CD4-positive, alpha-beta memory T cell (primary cell): ENCODE measurements around the gene PRDM15. TPM values are rescaled to one million over a fixed set of nuclear protein-coding genes. Genes with fewer than 3 reads are reported as not detected.
A peak's percentile ranks its signal among the peaks of the same experiment; 100 is the strongest.

ENCODE experiments used
- CTCF ChIA-PET: fragments of 350-600 bp; sonication (Branson Sonifier 250); formaldehyde crosslinking; loops from one replicate; lab custom pipeline; 2021; ENCODE audit warnings: inconsistent platforms; ENCODE audit not compliant: partially characterized antibody; lab: Charles Lee
- POLR2A ChIA-PET: fragments of 350-600 bp; sonication (Branson Sonifier 250); formaldehyde crosslinking; loops from one replicate; lab custom pipeline; 2021; ENCODE audit not compliant: partially characterized antibody; lab: Charles Lee
- DNase-seq, 5 donors: peaks; one replicate each; pipeline versions ENCODE4 v3.0.0 to v3.0.0-alpha.2; 2020 to 2022; ENCODE audit warnings: mixed read lengths in 1 of 5
- H3K27ac ChIP-seq: one replicate; pipeline ENCODE4 v1.7.0; 2013; ENCODE audit warnings: low read depth, low read length
- H3K27me3 ChIP-seq: 2 replicates; pipeline ENCODE4 v1.7.0; 2013; ENCODE audit warnings: mild to moderate bottlenecking, low read length, moderate library complexity; ENCODE audit not compliant: insufficient read depth
- H3K36me3 ChIP-seq: 2 replicates; pipeline ENCODE4 v1.7.0; 2013; ENCODE audit warnings: mild to moderate bottlenecking, low read length, moderate library complexity; ENCODE audit not compliant: insufficient read depth
- H3K4me1 ChIP-seq: 2 replicates; pipeline ENCODE4 v1.7.0; 2013; ENCODE audit warnings: mild to moderate bottlenecking, low read length, moderate library complexity; ENCODE audit not compliant: insufficient read depth
- H3K4me3 ChIP-seq, 2 donors: one replicate each; pipeline ENCODE4 v1.7.0; 2013; ENCODE audit warnings: low read length in 2 of 2, mild to moderate bottlenecking in 1 of 2
- H3K9me3 ChIP-seq, 2 donors: one replicate each; pipeline ENCODE4 v1.7.0; 2013; ENCODE audit warnings: low read length in 2 of 2, control low read depth in 1 of 2; ENCODE audit not compliant: control insufficient read depth in 1 of 2
- H3K27ac Mint-ChIP-seq, 7 donors: one replicate each; pipeline ENCODE4 v1.8.0; 2020 to 2021; ENCODE audit warnings: mixed read lengths in 7 of 7, mild to moderate bottlenecking in 6 of 7, inconsistent platforms in 3 of 7, moderate library complexity in 3 of 7
- H3K27me3 Mint-ChIP-seq, 2 donors: one replicate each; pipeline ENCODE4 v1.8.0; 2020 to 2021; ENCODE audit warnings: mixed read lengths in 2 of 2
- H3K36me3 Mint-ChIP-seq, 2 donors: one replicate each; pipeline ENCODE4 v1.8.0; 2020 to 2021; ENCODE audit warnings: mixed read lengths in 2 of 2, inconsistent platforms in 1 of 2, mild to moderate bottlenecking in 1 of 2
- H3K4me1 Mint-ChIP-seq, 4 donors: one replicate each; pipeline ENCODE4 v1.8.0; 2020 to 2021; ENCODE audit warnings: mixed read lengths in 4 of 4, mild to moderate bottlenecking in 1 of 4
- H3K4me3 Mint-ChIP-seq, 8 donors: one replicate each; pipeline ENCODE4 v1.8.0; 2020 to 2021; ENCODE audit warnings: mixed read lengths in 8 of 8, mild to moderate bottlenecking in 7 of 8, moderate library complexity in 6 of 8, inconsistent platforms in 3 of 8
- H3K9me3 Mint-ChIP-seq, 8 donors: one replicate each; pipeline ENCODE4 v1.8.0; 2020 to 2021; ENCODE audit warnings: mixed read lengths in 8 of 8, mild to moderate bottlenecking in 5 of 8, inconsistent platforms in 3 of 8, moderate library complexity in 1 of 8
- intact Hi-C: fragments of 100-400 bp; cut with micrococcal nuclease; formaldehyde crosslinking; loops from one replicate; pipeline ENCODE4 v1.15.1; 2023
- polyA plus RNA-seq, 2 donors: library from polyadenylated mRNA; unstranded; fragments of 300-500 nt; fragmentation: Illumina TruSeq; gene quantifications; one replicate each; pipeline ENCODE4 v1.2.3, GENCODE V29; 2021
- total RNA-seq, 2 experiments: library from RNA; stranded (reverse); gene quantifications; one replicate each; pipeline ENCODE4 v1.2.3, GENCODE V29; 2021

Gene PRDM15
- total and polyA plus RNA-seq, 4 experiments from 2014 or later: 0.50 to 14.3 (median 8.8) TPM

- H3K9me3 ChIP-seq: no peaks in the 10 kb centered on the region
- H3K36me3 ChIP-seq: no peaks in the 10 kb centered on the region
- H3K27ac ChIP-seq: no peak overlapping the region
- no peak overlapping the region for H3K27ac Mint-ChIP-seq
- CTCF ChIA-PET: no interaction called here
- peaks cover 0 to 8% (median 0%) of the 10 kb centered on the region in 8 donors for H3K9me3 Mint-ChIP-seq
- POLR2A ChIA-PET: no interaction called here
- peaks cover 58 to 73% of the 10 kb centered on the region in 2 donors for H3K27me3 Mint-ChIP-seq
- intact Hi-C loops: no loop called here
- peaks cover 17 to 53% (median 32%) of the 10 kb centered on the region in 4 donors for H3K4me1 Mint-ChIP-seq
- H3K4me3 ChIP-seq: no peak overlapping the region
- peak overlapping the region in 3 of 8 donors; percentile 36 to 63 (median 48) for H3K4me3 Mint-ChIP-seq
- peaks cover 40% of the 10 kb centered on the region for H3K4me1 ChIP-seq
- no peak for DNase-seq
- H3K36me3 Mint-ChIP-seq: no peaks in the 10 kb centered on the region
- H3K27me3 ChIP-seq: peaks cover 36% of the 10 kb centered on the region
Measured at GRCh38 chr21:41764558-41765419, 114.4 kb downstream of the PRDM15 start.

- Mint-ChIP-seq H3K27me3 (peaks cover 55 to 72% of the 10 kb centered on the region in 2 donors), H3K4me3 (peak overlapping the region in 2 of 8 donors; percentile 41 to 56), H3K27ac (no peak overlapping the region), H3K4me1 (peaks cover 16 to 51% (median 31%) of the 10 kb centered on the region in 4 donors), H3K9me3 (peaks cover 0 to 8% (median 0%) of the 10 kb centered on the region in 8 donors), H3K36me3 (no peaks in the 10 kb centered on the region)
- no peak overlapping the region for H3K27ac ChIP-seq
- H3K36me3 ChIP-seq: no peaks in the 10 kb centered on the region
- peaks cover 36% of the 10 kb centered on the region for H3K27me3 ChIP-seq
- peaks cover 40% of the 10 kb centered on the region for H3K4me1 ChIP-seq
- H3K9me3 ChIP-seq: no peaks in the 10 kb centered on the region
- intact Hi-C loops: no loop called here
- DNase-seq: no peak
- H3K4me3 ChIP-seq: no peak overlapping the region
- ChIA-PET POLR2A (no interaction called here), CTCF (no interaction called here)
Measured at GRCh38 chr21:41763996-41764395, 115.1 kb downstream of the PRDM15 start.

- Histone ChIP-seq H3K36me3 (no peaks in the 10 kb centered on the region), H3K27me3 (peaks cover 36% of the 10 kb centered on the region), H3K27ac (no peak overlapping the region), H3K9me3 (no peaks in the 10 kb centered on the region), H3K4me3 (no peak overlapping the region), H3K4me1 (peaks cover 38% of the 10 kb centered on the region)
- no peak for DNase-seq
- Mint-ChIP-seq H3K9me3 (peaks cover 0 to 8% (median 0%) of the 10 kb centered on the region in 8 donors), H3K27ac (no peak overlapping the region), H3K4me3 (no peak overlapping the region), H3K27me3 (peaks cover 51 to 68% of the 10 kb centered on the region in 2 donors), H3K36me3 (no peaks in the 10 kb centered on the region), H3K4me1 (peaks cover 13 to 45% (median 26%) of the 10 kb centered on the region in 4 donors)
- intact Hi-C loops: no loop called here
- POLR2A ChIA-PET: no interaction called here
- CTCF ChIA-PET: no interaction called here
Measured at GRCh38 chr21:41763398-41763931, 115.7 kb downstream of the PRDM15 start.

- no peak overlapping the region for H3K4me3 ChIP-seq
- CTCF ChIA-PET: no interaction called here
- Mint-ChIP-seq H3K36me3 (no peaks in the 10 kb centered on the region), H3K4me3 (no peak overlapping the region), H3K4me1 (peaks cover 8 to 38% (median 19%) of the 10 kb centered on the region in 4 donors), H3K27me3 (peaks cover 50 to 61% of the 10 kb centered on the region in 2 donors), H3K27ac (no peak overlapping the region), H3K9me3 (peaks cover 0 to 6% (median 0%) of the 10 kb centered on the region in 8 donors)
- peaks cover 31% of the 10 kb centered on the region for H3K4me1 ChIP-seq
- intact Hi-C loops: no loop called here
- peaks cover 30% of the 10 kb centered on the region for H3K27me3 ChIP-seq
- POLR2A ChIA-PET: no interaction called here
- no peaks in the 10 kb centered on the region for H3K9me3 ChIP-seq
- H3K36me3 ChIP-seq: no peaks in the 10 kb centered on the region
- DNase-seq: no peak
- no peak overlapping the region for H3K27ac ChIP-seq
Measured at GRCh38 chr21:41762753-41763152, 116.4 kb downstream of the PRDM15 start.

- Mint-ChIP-seq H3K27me3 (peaks cover 44 to 54% of the 10 kb centered on the region in 2 donors), H3K4me3 (peak overlapping the region in 1 of 8 donors; percentile 30), H3K4me1 (peaks cover 2 to 31% (median 13%) of the 10 kb centered on the region in 4 donors), H3K36me3 (no peaks in the 10 kb centered on the region), H3K9me3 (peaks cover 0 to 2% (median 0%) of the 10 kb centered on the region in 8 donors), H3K27ac (no peak overlapping the region)
- ChIA-PET CTCF (no interaction called here), POLR2A (no interaction called here)
- no peak for DNase-seq
- peaks cover 24% of the 10 kb centered on the region for H3K4me1 ChIP-seq
- no peak overlapping the region for H3K4me3 ChIP-seq
- H3K36me3 ChIP-seq: no peaks in the 10 kb centered on the region
- H3K9me3 ChIP-seq: no peaks in the 10 kb centered on the region
- peaks cover 23% of the 10 kb centered on the region for H3K27me3 ChIP-seq
- no peak overlapping the region for H3K27ac ChIP-seq
- intact Hi-C loops: no loop called here
Measured at GRCh38 chr21:41761934-41762635, 117.1 kb downstream of the PRDM15 start.

- H3K4me3 Mint-ChIP-seq: peak overlapping the region in 2 of 8 donors; percentile 21 to 30
- DNase-seq: no peak
- no peaks in the 10 kb centered on the region for H3K36me3 Mint-ChIP-seq
- intact Hi-C loops: no loop called here
- Histone ChIP-seq H3K4me3 (no peak overlapping the region), H3K27ac (no peak overlapping the region), H3K4me1 (peaks cover 18% of the 10 kb centered on the region), H3K9me3 (no peaks in the 10 kb centered on the region), H3K27me3 (peaks cover 22% of the 10 kb centered on the region), H3K36me3 (no peaks in the 10 kb centered on the region)
- ChIA-PET POLR2A (no interaction called here), CTCF (interaction anchor here (1.3 kb wide), 1 partner anchor 478 kb away, joined by 4 read pairs; no protein-coding TSS in a partner anchor)
- H3K27me3 Mint-ChIP-seq: peaks cover 43 to 53% of the 10 kb centered on the region in 2 donors
- peaks cover 0 to 2% (median 0%) of the 10 kb centered on the region in 8 donors for H3K9me3 Mint-ChIP-seq
- peaks cover 1 to 29% (median 12%) of the 10 kb centered on the region in 4 donors for H3K4me1 Mint-ChIP-seq
- H3K27ac Mint-ChIP-seq: no peak overlapping the region
Measured at GRCh38 chr21:41761211-41761933, 117.8 kb downstream of the PRDM15 start.
